Fibroblast of skin of left quadriceps (primary cell): Measurements from ENCODE around the gene FNDC7.
"Not testable (repeated sequence)": the region's sequence is repeated elsewhere in the genome, so short reads cannot be mapped to it uniquely, and the experiment has no call there.

Experiments
- DNase-seq, 2 experiments: peaks; one replicate each; pipeline ENCODE4 v3.0.0-alpha.2; 2013; ENCODE audit warnings: low read depth in 2 of 2

Gene FNDC7

DNA sequence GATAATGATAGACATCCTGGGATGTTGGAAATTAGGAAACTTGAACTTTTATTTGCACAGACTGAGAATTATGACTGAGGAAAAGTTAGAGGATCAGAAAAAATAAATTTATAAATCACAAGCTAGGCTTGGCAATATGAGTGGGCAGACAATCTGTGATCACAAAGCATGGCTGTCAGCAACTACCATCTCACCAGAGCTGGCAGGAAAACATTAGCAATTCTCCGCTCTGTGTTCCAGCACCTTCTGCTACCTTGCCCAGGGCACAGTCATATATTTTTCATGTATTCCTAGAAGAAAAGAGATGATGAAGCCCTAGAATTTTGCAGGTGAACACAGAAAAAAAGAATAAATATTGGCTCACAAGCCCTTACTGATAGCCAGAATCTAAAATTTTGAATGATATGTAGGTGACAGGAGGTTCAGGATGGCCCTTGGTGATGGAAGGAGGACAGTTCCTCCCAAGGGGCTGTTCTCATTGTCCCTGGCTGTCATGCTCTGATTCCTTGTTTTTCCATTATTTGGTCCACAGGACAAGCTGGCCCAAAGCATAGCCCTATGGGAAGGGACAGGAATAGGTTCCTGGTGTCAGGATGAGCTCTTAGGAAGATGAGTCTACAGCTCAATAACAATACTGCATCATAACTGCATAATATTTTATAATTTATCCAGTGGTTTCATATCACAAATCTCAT, 21.6 kb downstream of the FNDC7 start:
- no peak for DNase-seq

DNA sequence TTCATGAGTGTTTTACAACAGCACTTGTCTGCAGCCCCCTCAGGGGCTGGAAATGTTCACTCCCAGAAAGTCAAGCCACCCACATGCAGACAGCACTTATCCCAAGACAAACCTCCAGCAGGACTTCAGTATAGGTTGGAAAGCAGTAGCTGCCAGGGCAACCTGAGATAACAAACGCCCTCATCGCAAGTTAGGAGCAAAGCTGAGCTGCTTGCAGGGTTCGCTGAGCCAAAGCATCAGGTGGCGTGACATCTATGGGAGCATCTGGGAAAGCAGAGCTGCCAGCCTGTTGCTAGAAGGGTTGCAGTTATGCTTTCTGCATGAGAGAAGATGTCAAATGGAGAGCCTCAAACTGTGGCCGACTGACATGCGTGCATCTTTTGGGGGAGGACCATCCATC, 29.5 kb downstream of the FNDC7 start:
- DNase-seq, result no peak

DNA sequence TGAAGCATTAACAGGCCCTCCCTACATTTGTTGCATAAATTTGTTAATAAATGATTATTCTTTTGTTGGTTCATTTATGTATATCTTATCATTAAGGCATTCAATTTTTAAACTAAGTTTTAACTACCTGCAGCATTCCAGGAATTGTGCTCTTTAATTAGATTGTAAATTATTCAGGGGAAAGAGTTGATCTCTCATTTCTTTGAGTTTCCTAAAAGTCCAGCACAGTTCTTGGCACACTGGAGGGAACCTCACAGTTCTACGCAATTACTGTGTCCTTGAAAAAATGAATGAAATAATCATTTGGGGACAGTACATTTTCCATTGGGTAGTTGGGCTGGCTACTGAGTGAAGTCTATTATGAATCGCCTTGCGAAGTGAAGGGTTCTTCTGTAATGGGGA, 33.3 kb downstream of the FNDC7 start:
- no peak for DNase-seq

DNA sequence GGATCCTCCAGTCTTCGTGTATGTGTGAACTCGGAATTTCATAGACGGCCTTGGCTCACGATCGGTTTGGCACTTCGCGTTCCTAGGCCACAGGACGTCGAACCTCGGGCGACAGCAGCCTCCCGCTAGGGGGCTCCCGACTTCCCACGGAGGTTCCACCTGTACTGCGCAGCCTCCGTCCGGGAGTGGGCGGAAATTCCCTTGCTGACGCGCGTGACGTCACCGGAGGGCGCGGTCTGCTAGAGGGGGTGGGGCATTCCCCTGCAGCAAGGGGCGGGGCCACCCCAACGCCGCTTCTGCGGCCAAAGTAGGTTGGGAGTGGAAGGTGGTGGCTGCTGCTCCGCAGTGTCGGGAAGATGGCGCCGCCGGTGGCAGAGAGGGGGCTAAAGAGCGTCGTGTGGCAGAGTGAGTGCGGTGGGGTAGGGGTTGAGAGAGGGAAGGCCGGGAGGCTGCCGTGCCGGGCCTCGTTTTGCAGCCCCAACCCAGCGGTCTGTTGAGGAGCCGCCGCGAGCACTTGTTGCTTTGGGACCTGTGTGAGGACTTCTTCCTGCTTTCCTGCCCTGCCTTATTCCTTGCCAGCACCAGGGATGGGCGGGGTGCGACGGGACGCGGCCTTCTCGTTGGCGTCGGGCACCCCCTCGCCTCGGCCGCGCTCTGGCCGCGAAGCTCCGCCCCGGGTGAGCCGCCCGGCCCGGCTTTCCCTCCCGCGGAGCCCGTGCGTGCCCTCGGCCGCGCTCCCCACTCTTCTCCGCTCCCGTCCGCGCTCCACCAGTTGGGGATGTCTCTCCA, 33.9 kb downstream of the FNDC7 start, which contains the start of gene STXBP3:
STXBP3 (plus strand) TSS at position 293 of the 789 bp plus-strand sequence; CDS start at position 357, 64 bp downstream.
- DNase-seq, result peak; percentile 93 to 94

DNA sequence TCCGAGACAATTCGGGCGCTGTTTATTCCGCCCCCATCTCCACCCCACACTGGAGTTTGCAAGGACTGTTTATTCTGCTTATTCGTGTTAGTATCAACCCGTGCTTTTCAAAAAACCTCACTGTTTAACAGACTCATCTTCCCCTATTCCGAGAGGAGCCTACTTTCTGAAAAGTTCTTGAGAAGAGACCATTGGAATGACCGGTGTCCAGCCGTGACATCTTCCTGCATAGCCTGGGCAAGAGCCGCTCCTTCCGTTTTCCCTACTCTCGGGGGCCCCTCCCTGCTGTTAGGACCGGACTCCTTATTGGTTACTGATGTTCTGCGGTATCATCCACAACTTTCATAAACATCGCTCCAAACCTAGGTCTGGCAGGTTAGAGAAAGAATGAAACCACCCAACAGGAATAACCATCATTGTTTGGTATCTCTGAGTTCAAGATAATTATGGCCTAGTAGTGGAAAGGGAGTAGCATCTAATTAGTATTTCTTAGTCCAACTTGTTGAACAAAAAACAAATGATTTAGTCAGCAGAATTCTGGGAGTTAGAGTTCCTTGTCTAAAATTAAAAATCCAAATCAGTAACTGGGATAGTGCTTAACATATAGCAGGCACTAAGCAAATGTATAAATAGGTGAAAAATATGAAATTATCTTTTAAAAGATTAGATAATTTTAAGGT, 34.6 kb downstream of the FNDC7 start:
- peak; percentile 55 to 58 for DNase-seq

DNA sequence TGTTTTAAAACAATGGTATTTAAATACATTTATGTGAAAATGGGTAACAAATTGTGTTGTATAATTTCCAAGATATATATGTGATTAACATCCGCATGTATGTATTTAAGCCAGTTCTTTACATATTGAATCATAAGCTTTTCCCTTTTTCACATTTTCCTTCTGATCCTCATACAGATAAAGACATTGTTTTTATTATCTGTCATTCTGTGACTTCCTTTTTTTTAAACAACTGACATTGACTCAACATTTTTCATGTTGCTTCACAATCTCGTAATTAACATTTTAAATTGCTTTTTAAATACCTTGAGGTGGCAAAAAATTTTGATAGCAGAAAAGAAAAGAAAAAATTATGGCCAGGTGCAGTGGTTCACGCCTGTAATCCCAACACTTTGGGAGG, 35.2 kb downstream of the FNDC7 start:
- DNase-seq, result no peak

DNA sequence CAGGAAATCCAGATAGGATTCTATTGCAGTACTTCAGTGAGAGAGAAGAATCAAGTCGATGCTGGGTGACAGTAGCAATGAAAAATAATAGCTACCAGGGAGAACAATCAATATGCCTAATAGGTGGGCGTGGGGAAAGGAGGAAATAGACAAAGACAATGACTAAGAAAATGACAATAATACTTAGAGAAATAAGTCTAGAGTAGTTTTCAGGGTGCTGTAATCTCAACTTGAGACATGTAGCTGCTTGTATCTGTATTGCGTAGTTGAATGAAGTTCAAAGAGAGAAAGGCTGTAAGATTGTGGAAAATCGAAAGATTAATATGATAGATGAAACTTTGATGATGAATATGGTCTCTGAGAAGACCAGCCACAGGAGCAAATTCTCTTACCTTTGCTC, 36.4 kb downstream of the FNDC7 start:
- DNase-seq, result no peak

DNA sequence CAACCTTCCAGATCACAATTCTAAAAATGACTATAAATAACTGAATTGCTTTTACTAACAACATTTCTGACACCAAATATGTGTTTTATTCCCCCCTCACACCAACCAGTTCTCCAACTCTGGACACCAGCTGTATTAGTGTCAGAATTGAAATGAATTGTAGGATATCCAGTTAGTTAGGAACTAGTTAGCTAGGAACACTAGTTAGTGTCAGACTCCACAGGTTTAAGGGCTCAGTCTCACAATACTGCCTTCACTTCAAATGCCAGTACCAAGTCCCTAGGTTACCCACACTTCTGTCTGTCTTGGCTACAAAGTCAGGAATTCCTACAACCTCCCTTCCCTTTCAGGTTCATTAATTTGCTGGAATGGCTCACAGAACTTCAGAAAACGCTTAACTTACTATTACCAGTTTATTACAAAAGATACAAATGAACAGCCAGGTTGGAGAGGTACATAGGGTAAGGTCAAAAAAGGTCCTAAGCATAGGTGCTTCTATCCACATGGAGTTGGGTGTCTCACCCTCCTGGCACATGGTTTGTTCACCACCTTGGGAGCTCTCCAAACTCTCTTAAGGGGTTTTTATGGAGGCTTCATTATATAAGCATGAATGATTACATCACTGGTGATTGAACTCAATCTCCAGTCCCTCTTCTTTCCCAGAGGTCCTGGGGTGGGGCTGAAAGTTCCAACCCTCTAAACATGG, 37.9 kb downstream of the FNDC7 start:
- DNase-seq, result no peak

DNA sequence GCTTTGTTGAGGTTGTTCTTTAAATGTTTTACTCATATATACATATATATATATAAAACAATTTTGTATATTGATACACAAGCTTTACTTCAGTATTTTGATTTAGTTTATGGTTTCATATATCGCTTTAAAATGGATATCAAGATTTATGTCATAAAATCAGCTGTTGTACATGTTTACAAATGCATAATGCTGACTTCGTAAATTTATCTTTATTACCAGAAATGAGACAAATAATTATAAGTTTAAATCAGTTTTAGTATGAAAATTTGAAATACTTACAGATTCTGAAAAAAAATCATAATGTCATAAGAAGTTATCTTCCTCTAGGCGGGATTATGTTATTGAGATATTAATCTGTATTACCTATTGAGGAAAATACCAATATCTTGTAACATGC, 40.7 kb downstream of the FNDC7 start:
- no peak for DNase-seq

DNA sequence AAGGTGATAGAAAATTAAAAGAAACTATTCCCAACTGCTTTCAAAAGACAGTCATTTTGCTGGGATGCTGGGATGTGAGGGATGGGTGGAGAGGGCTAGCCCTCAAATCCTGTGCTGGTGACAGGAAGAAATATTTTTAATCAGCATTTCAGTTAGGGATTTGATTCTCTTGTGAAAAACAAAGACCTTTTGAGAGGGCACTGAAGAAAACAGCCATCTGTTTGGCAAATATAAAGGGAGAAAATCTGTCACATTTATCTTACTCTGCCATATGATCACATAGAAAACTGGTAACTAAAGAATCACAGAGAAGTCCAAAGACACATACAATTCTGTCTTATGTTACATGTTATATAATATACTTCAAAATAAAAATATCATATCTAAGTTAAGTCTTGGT, 46.1 kb downstream of the FNDC7 start:
- no peak for DNase-seq

DNA sequence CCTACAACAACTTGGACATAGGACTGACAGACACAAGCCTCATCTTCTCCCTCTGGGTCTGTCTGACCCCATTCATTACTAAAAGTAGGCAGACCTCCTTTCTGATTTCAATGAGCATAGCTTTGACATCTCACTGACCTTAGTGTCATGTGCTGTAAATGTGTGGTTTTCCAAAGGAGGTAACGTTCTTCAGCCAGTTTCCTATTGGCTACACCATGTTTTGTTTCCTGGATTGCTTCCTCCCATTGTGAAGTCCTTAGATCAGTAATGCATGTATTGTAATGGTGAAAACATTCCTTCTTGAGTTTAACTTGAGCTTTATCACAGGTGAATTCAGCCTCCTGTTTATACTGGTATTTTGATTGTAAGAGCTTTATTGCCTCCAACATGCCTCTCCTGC, 54.4 kb downstream of the FNDC7 start:
- no peak for DNase-seq

DNA sequence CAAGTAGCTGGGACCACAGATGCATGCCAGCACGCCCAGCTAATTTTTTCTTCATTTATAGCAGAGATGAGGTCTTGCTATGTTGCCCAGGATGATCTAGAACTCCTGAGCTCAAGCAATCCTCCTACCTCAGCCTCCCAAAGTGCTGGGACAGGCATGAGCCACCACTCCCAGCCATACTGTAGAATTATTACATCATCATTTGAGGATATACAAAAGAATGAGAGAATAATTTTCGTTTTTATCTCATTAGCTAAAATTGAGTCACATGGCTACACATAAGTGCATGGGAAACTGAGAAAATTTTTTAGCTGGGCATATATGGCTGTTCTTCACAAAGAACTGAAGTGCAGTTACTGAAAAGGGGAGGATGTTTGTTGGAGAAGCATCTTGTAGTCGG, 55.0 kb downstream of the FNDC7 start:
- DNase-seq, result no peak

DNA sequence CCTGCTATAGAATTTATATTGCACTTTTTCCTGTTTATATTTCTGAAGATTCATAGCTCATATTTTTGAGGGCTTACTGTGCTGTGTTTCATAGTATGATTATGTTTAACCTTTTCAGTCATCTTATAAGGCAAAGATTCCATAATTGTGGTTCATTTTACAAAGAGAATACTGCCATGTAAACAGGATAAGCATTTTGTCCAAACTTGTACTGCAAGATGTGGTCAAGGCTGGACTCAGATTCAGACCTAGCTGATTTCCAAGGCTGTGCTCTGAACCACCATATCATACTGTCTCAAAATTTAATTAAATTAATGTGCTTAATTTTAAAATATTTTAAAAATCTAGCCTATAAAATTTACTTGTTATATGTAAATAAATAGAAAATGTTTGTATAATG, 65.1 kb downstream of the FNDC7 start:
- no peak for DNase-seq

DNA sequence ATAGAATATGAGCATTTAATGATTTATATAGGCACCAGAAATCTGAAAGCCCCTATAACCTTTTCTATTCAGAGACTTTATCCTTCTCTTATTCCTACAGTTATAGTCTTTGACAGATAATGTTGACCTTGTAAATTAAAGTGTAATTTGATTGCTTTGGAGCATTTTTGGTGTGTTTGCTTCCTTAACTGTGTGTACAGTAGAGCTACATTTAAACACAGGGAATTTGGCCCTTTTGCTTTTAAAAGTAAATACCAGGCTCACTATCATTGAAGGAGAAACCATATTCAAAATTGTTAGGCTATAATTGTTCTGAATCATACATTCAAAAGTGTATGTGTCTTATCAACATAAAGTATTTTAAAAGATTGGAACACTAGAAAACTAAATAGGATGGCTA, 66.7 kb downstream of the FNDC7 start:
- no peak for DNase-seq

DNA sequence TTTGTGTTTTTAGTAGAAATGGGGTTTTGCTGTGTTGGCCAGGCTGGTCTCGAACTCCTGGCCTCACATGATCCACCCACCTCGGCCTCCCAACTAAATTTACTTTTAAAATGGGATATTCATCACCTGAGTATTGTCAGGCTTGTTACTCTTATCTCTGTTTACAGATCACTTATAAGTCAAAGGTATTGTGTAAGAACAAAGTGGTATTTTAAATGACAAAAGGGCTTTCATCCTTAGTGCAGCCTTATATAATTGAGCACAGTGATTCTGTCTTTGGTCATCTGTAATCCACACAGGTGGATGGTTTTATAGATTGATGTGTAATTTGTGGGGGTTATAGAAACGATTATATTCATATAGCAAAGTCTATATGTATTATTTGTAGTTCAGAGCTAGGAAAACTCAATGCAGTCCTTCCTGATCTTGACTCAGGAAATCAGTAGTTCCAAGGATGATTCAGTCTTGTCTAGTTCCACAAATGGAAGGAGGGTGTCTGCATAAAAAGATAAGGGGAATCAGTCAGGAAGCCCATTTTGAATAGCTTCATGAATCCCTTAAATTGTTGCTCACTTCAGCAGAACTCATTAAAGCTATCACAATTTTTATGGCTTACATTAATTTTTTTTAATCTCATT, 68.3 kb downstream of the FNDC7 start:
- no peak for DNase-seq

DNA sequence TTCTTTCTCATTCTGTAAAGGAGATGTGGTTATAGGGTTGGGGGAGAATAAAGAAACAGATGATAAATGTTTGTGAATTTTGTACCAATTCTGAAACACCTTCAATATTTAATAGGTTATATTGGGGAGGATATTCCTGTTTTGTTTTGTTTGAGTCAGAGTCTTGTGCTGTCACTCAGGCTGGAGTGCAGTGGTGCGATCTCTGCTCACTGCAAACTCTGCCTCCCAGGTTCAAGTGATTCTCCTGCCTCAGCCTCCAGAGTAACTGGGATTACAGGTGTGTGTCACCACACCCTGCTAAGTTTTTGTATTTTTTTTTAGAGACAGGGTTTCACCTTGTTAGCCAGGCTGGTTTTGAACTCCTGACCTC, 68.9 kb downstream of the FNDC7 start:
- DNase-seq, result not testable (repeated sequence)

DNA sequence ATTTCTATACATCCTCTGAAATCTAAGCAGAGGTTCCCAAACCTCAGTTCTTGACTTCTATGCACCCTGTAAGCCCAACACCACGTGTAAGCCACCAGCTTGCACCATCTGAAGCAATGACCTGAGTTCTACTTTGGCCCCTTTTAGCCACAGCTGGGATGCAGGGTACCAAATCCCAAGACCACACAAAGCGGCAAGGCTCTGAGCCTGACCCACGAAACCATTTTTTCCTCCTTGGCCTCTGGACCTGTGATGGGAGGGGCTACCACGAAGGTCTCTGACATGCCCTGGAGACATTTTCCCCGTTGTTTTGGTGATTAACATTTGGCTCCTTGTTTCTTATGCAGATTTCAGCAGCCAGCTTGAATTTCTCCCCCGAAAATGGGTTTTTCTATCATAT, 72.6 kb downstream of the FNDC7 start:
- no peak for DNase-seq

DNA sequence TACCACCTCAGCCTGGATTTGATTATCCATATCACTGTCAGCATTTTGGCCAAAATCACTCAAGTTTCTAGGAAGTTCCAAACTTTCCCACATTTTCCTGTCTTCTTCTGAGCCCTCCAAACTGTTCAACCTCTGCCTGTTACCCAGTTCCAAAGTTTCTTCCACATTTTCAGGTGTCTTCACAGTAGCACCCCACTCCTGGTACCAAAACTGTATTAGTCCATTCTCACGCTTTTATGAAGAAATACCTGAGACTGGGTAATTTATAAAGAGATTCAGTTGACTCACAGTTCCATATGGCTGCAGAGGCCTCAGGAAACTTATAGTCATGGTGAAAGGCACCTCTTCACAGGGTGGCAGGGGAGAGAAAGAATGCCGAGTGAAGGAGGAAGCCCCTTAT, 73.2 kb downstream of the FNDC7 start:
- no peak for DNase-seq

DNA sequence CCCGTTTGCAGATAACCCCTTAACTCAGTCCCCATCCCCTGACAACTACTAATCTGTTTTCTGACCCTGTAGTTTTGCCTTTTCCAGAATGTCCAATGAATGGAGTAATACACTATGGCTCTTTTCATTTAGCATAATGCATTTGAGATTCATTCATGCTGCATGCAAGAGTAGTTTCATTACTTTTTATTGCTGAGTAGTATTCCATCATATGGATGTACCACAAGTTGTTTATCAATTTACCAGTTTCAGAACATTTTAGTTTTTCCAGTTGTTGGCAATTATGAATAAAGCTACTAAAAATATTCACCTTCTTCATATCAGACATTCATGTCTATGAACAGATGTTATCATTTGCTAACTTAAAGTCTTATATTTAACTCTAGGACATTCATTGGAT, 79.1 kb downstream of the FNDC7 start:
- no peak for DNase-seq
